ENCODE results near the gene CDC37L1. TPM values are rescaled to one million over a fixed set of nuclear protein-coding genes. Genes with fewer than 3 reads are reported as not detected.
A peak's percentile ranks its signal among the peaks of the same experiment; 100 is the strongest.

The CDC37L1 gene
- total and polyA plus RNA-seq, 3 experiments from 2014 or later, result 12.5 to 17.8 (median 15.0) TPM

GRCh38 chr9:4680750-4681149, 1.4 kb downstream of the CDC37L1 start:
- H3K4me3 ChIP-seq (ENCODE audit: low read length), result peak overlapping the region; percentile 83
- peaks cover 22 to 25% (median 25%) of the 10 kb centered on the region in 3 donors for H3K4me1 Mint-ChIP-seq
- H3K9me3 ChIP-seq (ENCODE audit: low read length), result no peaks in the 10 kb centered on the region
- no peak for DNase-seq
- no peak overlapping the region for H3K27ac ChIP-seq (ENCODE audit: low read depth, low read length)
- no peaks in the 10 kb centered on the region for H3K27me3 ChIP-seq (ENCODE audit: insufficient read depth, low read length, poor library complexity, severe bottlenecking)
- H3K36me3 ChIP-seq (ENCODE audit: insufficient read depth, low read length), result no peaks in the 10 kb centered on the region
- H3K4me1 ChIP-seq (ENCODE audit: insufficient read depth, low read length), result peaks cover 40% of the 10 kb centered on the region
- no peak overlapping the region for H3K4me3 Mint-ChIP-seq
- no peak overlapping the region for H3K27ac Mint-ChIP-seq
- H3K9me3 Mint-ChIP-seq, result no peaks in the 10 kb centered on the region
- POLR2A ChIA-PET, result interaction anchor here (0.9 to 1.0 kb wide), 2 partner anchors 60 to 1154 kb away, joined by 3 read pairs; no protein-coding TSS in a partner anchor
- peaks cover 2 to 21% (median 13%) of the 10 kb centered on the region in 3 donors for H3K36me3 Mint-ChIP-seq
- H3K27me3 Mint-ChIP-seq, result peaks cover 0 to 2% of the 10 kb centered on the region in 2 donors
- CTCF ChIA-PET, result no interaction called here

- Histone ChIP-seq H3K4me1 (ENCODE audit: insufficient read depth, low read length) (peaks cover 31% of the 10 kb centered on the region), H3K27me3 (ENCODE audit: insufficient read depth, low read length, poor library complexity, severe bottlenecking) (no peaks in the 10 kb centered on the region), H3K4me3 (ENCODE audit: low read length) (no peak overlapping the region), H3K27ac (ENCODE audit: low read depth, low read length) (no peak overlapping the region), H3K36me3 (ENCODE audit: insufficient read depth, low read length) (peaks cover 3% of the 10 kb centered on the region), H3K9me3 (ENCODE audit: low read length) (no peaks in the 10 kb centered on the region)
- Mint-ChIP-seq H3K4me3 (no peak overlapping the region), H3K36me3 (peaks cover 0 to 43% (median 14%) of the 10 kb centered on the region in 3 donors), H3K4me1 (peaks cover 33 to 50% (median 47%) of the 10 kb centered on the region in 3 donors), H3K27ac (peak overlapping the region in 4 of 8 donors; percentile 46 to 61 (median 57)), H3K27me3 (no peaks in the 10 kb centered on the region), H3K9me3 (no peaks in the 10 kb centered on the region)
- CTCF ChIA-PET, result interaction anchor here (1.2 to 1.5 kb wide), 2 partner anchors 56 to 84 kb away, joined by 3 to 4 read pairs; partner anchors contain the start of gene AK3
- POLR2A ChIA-PET, result no interaction called here
- no peak for DNase-seq
Observed at GRCh38 chr9:4684820-4685219, 5.5 kb downstream of the CDC37L1 start.

GRCh38 chr9:4686112-4686511, 6.7 kb downstream of the CDC37L1 start:
- DNase-seq, result no peak
- POLR2A ChIA-PET, result no interaction called here
- Histone ChIP-seq H3K27me3 (ENCODE audit: insufficient read depth, low read length, poor library complexity, severe bottlenecking) (no peaks in the 10 kb centered on the region), H3K27ac (ENCODE audit: low read depth, low read length) (no peak overlapping the region), H3K36me3 (ENCODE audit: insufficient read depth, low read length) (peaks cover 4% of the 10 kb centered on the region), H3K4me1 (ENCODE audit: insufficient read depth, low read length) (peaks cover 23% of the 10 kb centered on the region), H3K9me3 (ENCODE audit: low read length) (no peaks in the 10 kb centered on the region), H3K4me3 (ENCODE audit: low read length) (no peak overlapping the region)
- H3K4me3 Mint-ChIP-seq, result peak overlapping the region in 2 of 7 donors; percentile 13 to 32
- CTCF ChIA-PET, result interaction anchor here (1.5 kb wide), 1 partner anchor 55 kb away, joined by 4 read pairs; the partner anchor contains the start of gene AK3
- no peaks in the 10 kb centered on the region for H3K9me3 Mint-ChIP-seq
- H3K36me3 Mint-ChIP-seq, result peaks cover 0 to 56% (median 15%) of the 10 kb centered on the region in 3 donors
- H3K27ac Mint-ChIP-seq, result peak overlapping the region in 6 of 8 donors; percentile 1 to 44 (median 36)
- no peaks in the 10 kb centered on the region for H3K27me3 Mint-ChIP-seq
- H3K4me1 Mint-ChIP-seq, result peaks cover 41 to 63% (median 60%) of the 10 kb centered on the region in 3 donors

GRCh38 chr9:4686584-4686983, 7.2 kb downstream of the CDC37L1 start:
- H3K27ac ChIP-seq (ENCODE audit: low read depth, low read length), result no peak overlapping the region
- Mint-ChIP-seq H3K27me3 (no peaks in the 10 kb centered on the region), H3K4me1 (peaks cover 45 to 67% (median 64%) of the 10 kb centered on the region in 3 donors), H3K4me3 (no peak overlapping the region), H3K27ac (no peak overlapping the region), H3K9me3 (no peaks in the 10 kb centered on the region), H3K36me3 (peaks cover 0 to 60% (median 18%) of the 10 kb centered on the region in 3 donors)
- H3K27me3 ChIP-seq (ENCODE audit: insufficient read depth, low read length, poor library complexity, severe bottlenecking), result no peaks in the 10 kb centered on the region
- ChIA-PET POLR2A (no interaction called here), CTCF (no interaction called here)
- peaks cover 4% of the 10 kb centered on the region for H3K36me3 ChIP-seq (ENCODE audit: insufficient read depth, low read length)
- DNase-seq, result no peak
- H3K4me1 ChIP-seq (ENCODE audit: insufficient read depth, low read length), result peaks cover 18% of the 10 kb centered on the region
- no peaks in the 10 kb centered on the region for H3K9me3 ChIP-seq (ENCODE audit: low read length)
- no peak overlapping the region for H3K4me3 ChIP-seq (ENCODE audit: low read length)

- Histone ChIP-seq H3K27ac (ENCODE audit: low read depth, low read length) (no peak overlapping the region), H3K27me3 (ENCODE audit: insufficient read depth, low read length, poor library complexity, severe bottlenecking) (no peaks in the 10 kb centered on the region), H3K36me3 (ENCODE audit: insufficient read depth, low read length) (peaks cover 8% of the 10 kb centered on the region), H3K4me3 (ENCODE audit: low read length) (no peak overlapping the region), H3K4me1 (ENCODE audit: insufficient read depth, low read length) (peaks cover 9% of the 10 kb centered on the region), H3K9me3 (ENCODE audit: low read length) (no peaks in the 10 kb centered on the region)
- ChIA-PET CTCF (no interaction called here), POLR2A (no interaction called here)
- H3K27ac Mint-ChIP-seq, result peak overlapping the region in 2 of 8 donors; percentile 64 to 86
- H3K4me3 Mint-ChIP-seq, result no peak overlapping the region
- no peak for DNase-seq
- H3K4me1 Mint-ChIP-seq, result peaks cover 45 to 72% (median 71%) of the 10 kb centered on the region in 3 donors
- H3K27me3 Mint-ChIP-seq, result no peaks in the 10 kb centered on the region
- H3K36me3 Mint-ChIP-seq, result peaks cover 0 to 68% (median 15%) of the 10 kb centered on the region in 3 donors
- no peaks in the 10 kb centered on the region for H3K9me3 Mint-ChIP-seq
Observed at GRCh38 chr9:4689021-4689420, 9.7 kb downstream of the CDC37L1 start.

- ChIA-PET CTCF (no interaction called here), POLR2A (interaction anchor here (0.7 kb wide), 1 partner anchor 341 kb away, joined by 3 read pairs; no protein-coding TSS in a partner anchor)
- no peaks in the 10 kb centered on the region for H3K9me3 Mint-ChIP-seq
- Histone ChIP-seq H3K9me3 (ENCODE audit: low read length) (no peaks in the 10 kb centered on the region), H3K27me3 (ENCODE audit: insufficient read depth, low read length, poor library complexity, severe bottlenecking) (no peaks in the 10 kb centered on the region), H3K27ac (ENCODE audit: low read depth, low read length) (no peak overlapping the region), H3K4me1 (ENCODE audit: insufficient read depth, low read length) (peaks cover 5% of the 10 kb centered on the region), H3K36me3 (ENCODE audit: insufficient read depth, low read length) (peaks cover 10% of the 10 kb centered on the region), H3K4me3 (ENCODE audit: low read length) (no peak overlapping the region)
- peaks cover 41 to 69% (median 67%) of the 10 kb centered on the region in 3 donors for H3K4me1 Mint-ChIP-seq
- H3K27me3 Mint-ChIP-seq, result no peaks in the 10 kb centered on the region
- no peak overlapping the region for H3K4me3 Mint-ChIP-seq
- no peak for DNase-seq
- H3K27ac Mint-ChIP-seq, result peak overlapping the region in 4 of 8 donors; percentile 48 to 87 (median 70)
- H3K36me3 Mint-ChIP-seq, result peaks cover 0 to 70% (median 13%) of the 10 kb centered on the region in 3 donors
Observed at GRCh38 chr9:4689687-4690104, 10.3 kb downstream of the CDC37L1 start.

GRCh38 chr9:4690144-4690543, 10.8 kb downstream of the CDC37L1 start:
- peaks cover 10% of the 10 kb centered on the region for H3K36me3 ChIP-seq (ENCODE audit: insufficient read depth, low read length)
- no peak overlapping the region for H3K4me3 ChIP-seq (ENCODE audit: low read length)
- peaks cover under 1% of the 10 kb centered on the region for H3K4me1 ChIP-seq (ENCODE audit: insufficient read depth, low read length)
- no peaks in the 10 kb centered on the region for H3K27me3 ChIP-seq (ENCODE audit: insufficient read depth, low read length, poor library complexity, severe bottlenecking)
- Mint-ChIP-seq H3K27me3 (no peaks in the 10 kb centered on the region), H3K4me1 (peaks cover 36 to 69% (median 62%) of the 10 kb centered on the region in 3 donors), H3K4me3 (no peak overlapping the region), H3K9me3 (no peaks in the 10 kb centered on the region), H3K27ac (peak overlapping the region in 4 of 8 donors; percentile 7 to 61 (median 38)), H3K36me3 (peaks cover 0 to 70% (median 11%) of the 10 kb centered on the region in 3 donors)
- no peak for DNase-seq
- ChIA-PET CTCF (no interaction called here), POLR2A (interaction anchor here (0.7 kb wide), 1 partner anchor 340 kb away, joined by 3 read pairs; no protein-coding TSS in a partner anchor)
- no peaks in the 10 kb centered on the region for H3K9me3 ChIP-seq (ENCODE audit: low read length)
- no peak overlapping the region for H3K27ac ChIP-seq (ENCODE audit: low read depth, low read length)

DNA sequence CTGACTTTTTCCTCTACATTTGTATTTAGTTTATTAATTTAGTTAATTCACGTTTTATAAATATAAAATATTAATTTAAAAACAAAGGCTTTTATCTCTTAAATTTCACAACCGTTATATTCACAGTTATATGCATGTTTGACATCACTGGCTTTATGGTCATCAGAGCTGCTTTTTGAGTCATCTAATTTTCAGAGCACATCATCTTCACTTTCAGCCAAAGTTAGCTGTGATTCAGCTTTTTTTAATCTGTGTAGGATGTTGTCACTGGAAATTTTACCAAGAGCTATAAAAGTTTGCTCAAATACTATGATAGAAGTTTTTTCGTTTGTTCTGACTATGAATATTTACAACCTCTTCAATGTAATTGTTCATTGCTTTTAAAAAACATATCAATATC, 12.4 kb downstream of the CDC37L1 start:
- Histone ChIP-seq H3K9me3 (ENCODE audit: low read length) (no peaks in the 10 kb centered on the region), H3K4me3 (ENCODE audit: low read length) (no peak overlapping the region), H3K4me1 (ENCODE audit: insufficient read depth, low read length) (no peaks in the 10 kb centered on the region), H3K27me3 (ENCODE audit: insufficient read depth, low read length, poor library complexity, severe bottlenecking) (no peaks in the 10 kb centered on the region), H3K27ac (ENCODE audit: low read depth, low read length) (no peak overlapping the region), H3K36me3 (ENCODE audit: insufficient read depth, low read length) (peaks cover 10% of the 10 kb centered on the region)
- Mint-ChIP-seq H3K9me3 (no peaks in the 10 kb centered on the region), H3K27ac (no peak overlapping the region), H3K36me3 (peaks cover 0 to 71% (median 10%) of the 10 kb centered on the region in 3 donors), H3K27me3 (no peaks in the 10 kb centered on the region), H3K4me1 (peaks cover 32 to 61% (median 56%) of the 10 kb centered on the region in 3 donors), H3K4me3 (no peak overlapping the region)
- no peak for DNase-seq
- ChIA-PET POLR2A (interaction anchor here (0.5 kb wide), 1 partner anchor 44 kb away, joined by 3 read pairs; no protein-coding TSS in a partner anchor), CTCF (no interaction called here)
